Activated B cell treated with CpG ODN at 0.5 μM for 24 hours (primary cell): Measurements from ENCODE around the gene SASH3. TPM values are rescaled to one million over a fixed set of nuclear protein-coding genes. Genes with fewer than 3 reads are reported as not detected.

Experiments
- total RNA-seq: library from RNA; stranded (reverse); gene quantifications from 2 replicates; pipeline ENCODE4 v1.2.3, GENCODE V29; 2022

SASH3 gene
- total RNA-seq, 1 donor from 2014 or later: 209 TPM

Other genes starting within 250 kb of the SASH3 start
- gene OCRL, start 239.7 kb upstream of the SASH3 start, total RNA-seq: 5.4 and 7.5 TPM in 2 replicates
- gene APLN, start 125.0 kb upstream of the SASH3 start, total RNA-seq: not detected in 2 replicates
- 0.07 TPM in 2 replicates for gene XPNPEP2, start 41.0 kb upstream of the SASH3 start, total RNA-seq
- 3.9 and 4.2 TPM in 2 replicates for gene ZDHHC9, start 63.9 kb downstream of the SASH3 start, total RNA-seq
- gene UTP14A, start 126.2 kb downstream of the SASH3 start, total RNA-seq: 33.0 and 33.6 TPM in 2 replicates
- 8.0 and 8.2 TPM in 2 replicates for gene BCORL1, start 202.7 kb downstream of the SASH3 start, total RNA-seq